Muscle layer of colon (tissue), 2 donors: ENCODE results near the gene DNAJC16.
"Not testable (repeated sequence)": the region's sequence is repeated elsewhere in the genome, so short reads cannot be mapped to it uniquely, and the experiment has no call there.

Experiments
- H3K27ac ChIP-seq: one replicate; pipeline ENCODE4 v1.7.0; 2013; ENCODE audit warnings: low read depth, mild to moderate bottlenecking, low read length, moderate library complexity
- H3K27me3 ChIP-seq, 2 donors: one replicate each; pipeline ENCODE4 v1.7.0; 2013; ENCODE audit warnings: low read length in 2 of 2, mild to moderate bottlenecking in 2 of 2; ENCODE audit not compliant: insufficient read depth in 2 of 2, control insufficient read depth in 1 of 2
- H3K36me3 ChIP-seq: one replicate; pipeline ENCODE4 v1.7.0; 2013; ENCODE audit warnings: mild to moderate bottlenecking, low read length; ENCODE audit not compliant: insufficient read depth
- H3K4me1 ChIP-seq: one replicate; pipeline ENCODE4 v1.7.0; 2013; ENCODE audit warnings: mild to moderate bottlenecking, low read length; ENCODE audit not compliant: insufficient read depth
- H3K4me3 ChIP-seq, 2 donors: one replicate each; pipeline ENCODE4 v1.7.0; 2013; ENCODE audit warnings: low read length in 2 of 2, low read depth in 1 of 2, mild to moderate bottlenecking in 1 of 2, moderate library complexity in 1 of 2
- H3K9ac ChIP-seq: one replicate; pipeline ENCODE4 v1.7.0; 2013; ENCODE audit warnings: low read length
- H3K9me3 ChIP-seq: one replicate; pipeline ENCODE4 v1.7.0; 2013; ENCODE audit warnings: mild to moderate bottlenecking, low read length
- donor health status: abdominal sarcoma.
- donor health status: Adenocarcinoma of cecum.

Gene DNAJC16

GRCh38 chr1:15603050-15603965 lies 76.7 kb downstream of the DNAJC16 start:
- Histone ChIP-seq H3K4me1 (peaks cover 8% of the 10 kb centered on the region), H3K9ac (peak overlapping the region; percentile 57), H3K9me3 (no peaks in the 10 kb centered on the region), H3K4me3 (peak overlapping the region; percentile 97 to 100), H3K36me3 (no peaks in the 10 kb centered on the region), H3K27me3 (no peaks in the 10 kb centered on the region), H3K27ac (peak overlapping the region; percentile 97)

GRCh38 chr1:15603966-15604282 lies 77.3 kb downstream of the DNAJC16 start:
- Histone ChIP-seq H3K27ac (peak overlapping the region; percentile 97), H3K4me3 (peak overlapping the region; percentile 97 to 100)
- H3K36me3 ChIP-seq, H3K9ac ChIP-seq, H3K9me3 ChIP-seq, H3K27me3 ChIP-seq, H3K4me1 ChIP-seq: not testable (repeated sequence)

- not testable (repeated sequence) for H3K36me3 ChIP-seq, H3K27ac ChIP-seq, H3K9ac ChIP-seq, H3K27me3 ChIP-seq, H3K4me3 ChIP-seq, H3K4me1 ChIP-seq, H3K9me3 ChIP-seq
Observed at GRCh38 chr1:15604400-15604799, 77.8 kb downstream of the DNAJC16 start.

GRCh38 chr1:15605398-15606383 lies 79.0 kb downstream of the DNAJC16 start:
- no peak overlapping the region for H3K27ac ChIP-seq
- peaks cover 8% of the 10 kb centered on the region for H3K4me1 ChIP-seq
- no peak overlapping the region for H3K4me3 ChIP-seq
- no peaks in the 10 kb centered on the region for H3K36me3 ChIP-seq
- H3K27me3 ChIP-seq: no peaks in the 10 kb centered on the region
- no peak overlapping the region for H3K9ac ChIP-seq
- H3K9me3 ChIP-seq: no peaks in the 10 kb centered on the region

GRCh38 chr1:15609631-15610030 lies 83.0 kb downstream of the DNAJC16 start:
- Histone ChIP-seq H3K9me3 (no peaks in the 10 kb centered on the region), H3K4me3 (no peak overlapping the region), H3K27me3 (no peaks in the 10 kb centered on the region), H3K4me1 (no peaks in the 10 kb centered on the region), H3K27ac (no peak overlapping the region), H3K36me3 (no peaks in the 10 kb centered on the region), H3K9ac (no peak overlapping the region)

- Histone ChIP-seq H3K9me3 (no peaks in the 10 kb centered on the region), H3K9ac (no peak overlapping the region), H3K4me1 (no peaks in the 10 kb centered on the region), H3K27me3 (no peaks in the 10 kb centered on the region), H3K27ac (no peak overlapping the region), H3K36me3 (no peaks in the 10 kb centered on the region), H3K4me3 (no peak overlapping the region)
Observed at GRCh38 chr1:15610167-15610566, 83.5 kb downstream of the DNAJC16 start.

- H3K36me3 ChIP-seq: no peaks in the 10 kb centered on the region
- no peaks in the 10 kb centered on the region for H3K27me3 ChIP-seq
- H3K9me3 ChIP-seq: no peaks in the 10 kb centered on the region
- peak overlapping the region; percentile 98 for H3K27ac ChIP-seq
- peak overlapping the region; percentile 41 for H3K9ac ChIP-seq
- peaks cover 37% of the 10 kb centered on the region for H3K4me1 ChIP-seq
- peak overlapping the region; percentile 52 to 93 for H3K4me3 ChIP-seq
Observed at GRCh38 chr1:15616373-15617172, 89.9 kb downstream of the DNAJC16 start.

GRCh38 chr1:15617173-15618076 lies 90.8 kb downstream of the DNAJC16 start, which contains the start of gene DDI2:
Gene DDI2, plus strand, starts transcription at chr1:15617458. Its CDS starts 213 bp downstream, at chr1:15617671.
- no peaks in the 10 kb centered on the region for H3K27me3 ChIP-seq
- H3K9me3 ChIP-seq: no peaks in the 10 kb centered on the region
- peak within 1 kb of the TSS; percentile 92 for H3K9ac ChIP-seq
- no peaks in the 10 kb centered on the region for H3K36me3 ChIP-seq
- peak within 1 kb of the TSS; percentile 93 to 99 for H3K4me3 ChIP-seq
- peak within 1 kb of the TSS; percentile 98 for H3K27ac ChIP-seq
- peaks cover 42% of the 10 kb centered on the region for H3K4me1 ChIP-seq

- H3K9me3 ChIP-seq: no peaks in the 10 kb centered on the region
- peak overlapping the region; percentile 92 for H3K9ac ChIP-seq
- peak overlapping the region; percentile 93 to 99 for H3K4me3 ChIP-seq
- peaks cover 42% of the 10 kb centered on the region for H3K4me1 ChIP-seq
- H3K36me3 ChIP-seq: no peaks in the 10 kb centered on the region
- peak overlapping the region; percentile 98 for H3K27ac ChIP-seq
- no peaks in the 10 kb centered on the region for H3K27me3 ChIP-seq
Observed at GRCh38 chr1:15618077-15618654, 91.5 kb downstream of the DNAJC16 start.
